Endothelial cell of umbilical vein (primary cell): ENCODE measurements around the gene ATF6B. TPM values are rescaled to one million over a fixed set of nuclear protein-coding genes. Genes with fewer than 3 reads are reported as not detected.

Source experiments
- BruUV-seq: library from RNA; stranded (reverse); fragments of 400-500 nt; replicated peaks from 2 replicates; lab custom pipeline; 2021; lab: Mats Ljungman, UMichigan
- CTCF ChIA-PET: fragments of 300-600, 350-600 bp; sonication (Branson Sonifier 250); formaldehyde crosslinking; loops from one replicate; lab custom pipeline; 2021; ENCODE audit warnings: antibody characterized with exemption, inconsistent platforms; lab: Charles Lee
- POLR2A ChIA-PET: fragments of 300-600, 350-600 bp; sonication (Branson Sonifier 250); formaldehyde crosslinking; loops from one replicate; lab custom pipeline; 2021; ENCODE audit warnings: antibody characterized with exemption, inconsistent platforms; lab: Charles Lee
- DNase-seq: peaks from one replicate; pipeline ENCODE4 v3.0.0-alpha.2; 2011; ENCODE audit warnings: low read depth, low spot score
- FAIRE-seq: peaks from 2 replicates; lab custom pipeline; 2011; peaks lifted over from hg19 to GRCh38; lab: Jason Lieb, UNC
- H2AFZ ChIP-seq: 2 replicates; pipeline ENCODE4 v1.6.0; 2012; ENCODE audit warnings: low read depth, low read length, control low read depth, inconsistent platforms
- H3K27ac ChIP-seq: 2 replicates; pipeline ENCODE4 v1.5.1; 2011; ENCODE audit warnings: low read depth, mild to moderate bottlenecking, control low read depth, low read length, moderate library complexity; ENCODE audit not compliant: insufficient read depth
- H3K27me3 ChIP-seq, 2 experiments: 2 replicates each; pipeline versions ENCODE4 v1.6.0 to v1.6.1; 2011; ENCODE audit warnings: low read length in 2 of 2, mixed read lengths in 1 of 2; ENCODE audit not compliant: control insufficient read depth in 2 of 2, insufficient read depth in 2 of 2
- H3K36me3 ChIP-seq, 2 experiments: 2 replicates in 1 of 2; 3 replicates in 1 of 2; pipeline ENCODE4 v1.5.1; 2011; ENCODE audit warnings: low read length in 2 of 2, mild to moderate bottlenecking in 1 of 2, moderate library complexity in 1 of 2; ENCODE audit not compliant: control insufficient read depth in 2 of 2, insufficient read depth in 2 of 2; ENCODE audit errors: extremely low read depth in 1 of 2
- H3K4me1 ChIP-seq: 3 replicates; pipeline ENCODE4 v1.5.1; 2011; ENCODE audit warnings: mild to moderate bottlenecking, low read length; ENCODE audit not compliant: control insufficient read depth, insufficient read depth; ENCODE audit errors: extremely low read depth
- H3K4me2 ChIP-seq: 2 replicates; pipeline ENCODE4 v1.6.1; 2011; ENCODE audit warnings: low read length, control low read depth, mixed read lengths; ENCODE audit not compliant: insufficient read depth
- H3K4me3 ChIP-seq, 3 experiments: fragments of 200-600 bp in 1 of 3; sonication (generic), shearing (Covaris generic) in 1 of 3; replicated peaks in 1 of 3; 2 replicates each; pipeline ENCODE4 v1.5.1; 2011 to 2016; ENCODE audit warnings: control low read depth in 3 of 3, low read length in 3 of 3, mild to moderate bottlenecking in 2 of 3, inconsistent platforms in 1 of 3, low read depth in 1 of 3, moderate library complexity in 1 of 3; ENCODE audit not compliant: insufficient read depth in 1 of 3
- H3K79me2 ChIP-seq: 2 replicates; pipeline ENCODE4 v1.6.0; 2012; ENCODE audit warnings: low read length, inconsistent platforms; ENCODE audit not compliant: control insufficient read depth, insufficient read depth
- H3K9ac ChIP-seq: replicated peaks from 2 replicates; pipeline ENCODE3; 2011; ENCODE audit warnings: low read length, control low read depth; ENCODE audit not compliant: insufficient read depth; ENCODE audit errors: extremely low read depth
- H3K9me1 ChIP-seq: replicated peaks from 3 replicates; pipeline ENCODE4 v1.6.0; 2011; ENCODE audit warnings: mild to moderate bottlenecking, low read length; ENCODE audit not compliant: control insufficient read depth, insufficient read depth; ENCODE audit errors: extremely low read depth
- H3K9me3 ChIP-seq: replicated peaks from 2 replicates; pipeline ENCODE4 v1.5.1; 2012; ENCODE audit warnings: low read length, inconsistent platforms; ENCODE audit not compliant: control insufficient read depth, insufficient read depth
- H4K20me1 ChIP-seq: replicated peaks from 2 replicates; pipeline ENCODE3; 2011; ENCODE audit warnings: mild to moderate bottlenecking, low read length; ENCODE audit not compliant: control insufficient read depth, insufficient read depth; ENCODE audit errors: extremely low read depth
- CTCF ChIP-seq, 2 donors: IDR thresholded peaks; 1 replicate in 1 of 2; 2 replicates in 1 of 2; pipeline ENCODE4 v1.5.1; 2011; ENCODE audit warnings: low read length in 2 of 2, mild to moderate bottlenecking in 2 of 2, moderate library complexity in 2 of 2, control low read depth in 1 of 2, inconsistent platforms in 1 of 2, low read depth in 1 of 2; ENCODE audit not compliant: insufficient read depth in 1 of 2; ENCODE audit errors: extremely low read depth in 1 of 2
- EZH2 ChIP-seq: IDR thresholded peaks from 2 replicates; pipeline ENCODE4 v1.6.1; 2012; ENCODE audit warnings: borderline replicate concordance, low read depth, mild to moderate bottlenecking, moderate library complexity, low read length, inconsistent platforms; ENCODE audit not compliant: severe bottlenecking
- FOS ChIP-seq: IDR thresholded peaks from 2 replicates; pipeline ENCODE4 v1.6.1; 2011; ENCODE audit warnings: mild to moderate bottlenecking, low read length, moderate library complexity, borderline replicate concordance; ENCODE audit not compliant: insufficient read depth
- GATA2 ChIP-seq: IDR thresholded peaks from 2 replicates; pipeline ENCODE4 v1.7.0; 2011; ENCODE audit warnings: low read depth, mild to moderate bottlenecking, moderate library complexity, mixed read lengths, low read length; ENCODE audit not compliant: insufficient read length, insufficient read depth
- JUN ChIP-seq: IDR thresholded peaks from 2 replicates; pipeline ENCODE4 v1.6.1; 2011; ENCODE audit warnings: borderline replicate concordance, low read depth; ENCODE audit not compliant: insufficient read length, insufficient read depth
- MAX ChIP-seq: IDR thresholded peaks from 2 replicates; pipeline ENCODE4 v1.6.1; 2011; ENCODE audit not compliant: insufficient read depth, insufficient read length
- MYC ChIP-seq: IDR thresholded peaks from one replicate; pipeline ENCODE4 v1.6.1; 2011; ENCODE audit warnings: mild to moderate bottlenecking, low read depth, low read length
- POLR2A ChIP-seq: IDR thresholded peaks from 2 replicates; pipeline ENCODE4 v1.6.1; 2012; ENCODE audit warnings: low read depth, mild to moderate bottlenecking, control low read depth, low read length
- POLR2AphosphoS5 ChIP-seq: IDR thresholded peaks from 2 replicates; pipeline ENCODE4 v1.6.1; 2012; ENCODE audit warnings: low read depth, mild to moderate bottlenecking, control low read depth, low read length, moderate library complexity; ENCODE audit not compliant: insufficient read depth
- dilution Hi-C: fragments of 300-500 bp; cut with MboI; formaldehyde crosslinking; loops from one replicate; pipeline ENCODE4 v1.15.0; 2019; ENCODE audit warnings: low sequenced_read_pairs; ENCODE audit not compliant: extremely low pct_ligation_motif_present
- intact Hi-C: fragments of 100-400 bp; cut with micrococcal nuclease; formaldehyde crosslinking; loops from one replicate; pipeline ENCODE4 v1.10.0; 2022
- polyA plus RNA-seq, 4 experiments: library from polyadenylated mRNA; depleted of rRNA in 3 of 4; stranded (reverse) in 3 of 4; unstranded in 1 of 4; fragments of >200 nt; gene quantifications; 2 replicates each; pipeline versions ENCODE4 v1.2.1 to v1.2.3, GENCODE V29; 2011 to 2012; ENCODE audit warnings: missing spikeins in 1 of 4
- total RNA-seq: library from RNA; stranded (reverse); gene quantifications from 2 replicates; pipeline ENCODE4 v1.2.3, GENCODE V29; 2021

ATF6B gene
- total and polyA plus RNA-seq, 2 donors (not counting 3 experiments of a cell fraction or from before 2014, with no cell fraction given), result 106 to 115 TPM

- Histone ChIP-seq H3K9me1 (no peaks in the 10 kb centered on the region), H4K20me1 (no peaks in the 10 kb centered on the region), H3K79me2 (no peaks in the 10 kb centered on the region), H3K27ac (no peak overlapping the region), H3K4me1 (no peaks in the 10 kb centered on the region), H3K9ac (no peak overlapping the region), H3K4me2 (no peak overlapping the region), H3K27me3 (peaks cover 4 to 8% of the 10 kb centered on the region in 2 experiments), H3K36me3 (no peaks in the 10 kb centered on the region), H2AFZ (no peak overlapping the region), H3K4me3 (no peak overlapping the region), H3K9me3 (no peaks in the 10 kb centered on the region)
- dilution Hi-C loops, result no loop called here
- no peak for DNase-seq
- intact Hi-C loops, result no loop called here
- CTCF ChIA-PET, result interaction anchor here (0.9 kb wide), 1 partner anchor 132 kb away, joined by 3 read pairs; no protein-coding TSS in a partner anchor
- TF ChIP-seq JUN (no peak), POLR2A (no peak), MYC (no peak), FOS (no peak), EZH2 (no peak), POLR2AphosphoS5 (no peak), CTCF (IDR thresholded peaks at IDR 0.05; ENCODE audit: extremely low read depth in 1 of 2, insufficient read depth in 1 of 2, low read depth in 1 of 2, low read length in 2 of 2) (no peak), GATA2 (no peak), MAX (no peak)
- no TSS peak for BruUV-seq
- POLR2A ChIA-PET, result no interaction called here
- no peak for FAIRE-seq
Measured at GRCh38 chr6:32083812-32084768, 44.0 kb downstream of the ATF6B start.
